Superior temporal gyrus (tissue), 1 donor: ENCODE measurements around the gene VANGL2.

Experiments used
- DNase-seq: peaks from one replicate; pipeline ENCODE4 v3.0.0-alpha.2; 2016; ENCODE audit errors: extremely low spot score

VANGL2 gene

GRCh38 chr1:160427625-160428024 lies 27.3 kb downstream of the VANGL2 start:
- DNase-seq: no peak

GRCh38 chr1:160428053-160428452 lies 27.7 kb downstream of the VANGL2 start:
- no peak for DNase-seq

- peak; percentile 73 for DNase-seq
Observed at GRCh38 chr1:160428655-160429054, 28.3 kb downstream of the VANGL2 start.

GRCh38 chr1:160429125-160429561 lies 28.8 kb downstream of the VANGL2 start:
- no peak for DNase-seq

- no peak for DNase-seq
Observed at GRCh38 chr1:160429702-160430535, 29.6 kb downstream of the VANGL2 start.

- DNase-seq: no peak
Observed at GRCh38 chr1:160431006-160431405, 30.6 kb downstream of the VANGL2 start.

GRCh38 chr1:160431571-160431970 lies 31.2 kb downstream of the VANGL2 start:
- no peak for DNase-seq

- DNase-seq: no peak
Observed at GRCh38 chr1:160432371-160432786, 32.0 kb downstream of the VANGL2 start.

- no peak for DNase-seq
Observed at GRCh38 chr1:160436966-160437365, 36.6 kb downstream of the VANGL2 start.

- no peak for DNase-seq
Observed at GRCh38 chr1:160437432-160438316, 37.3 kb downstream of the VANGL2 start.

- no peak for DNase-seq
Observed at GRCh38 chr1:160438317-160438918, 38.1 kb downstream of the VANGL2 start.

GRCh38 chr1:160438935-160439334 lies 38.6 kb downstream of the VANGL2 start:
- no peak for DNase-seq

GRCh38 chr1:160439718-160440117 lies 39.4 kb downstream of the VANGL2 start:
- no peak for DNase-seq

GRCh38 chr1:160446945-160447600 lies 46.7 kb downstream of the VANGL2 start:
- DNase-seq: no peak

GRCh38 chr1:160449494-160449893 lies 49.1 kb downstream of the VANGL2 start:
- no peak for DNase-seq

GRCh38 chr1:160451119-160451858 lies 50.9 kb downstream of the VANGL2 start:
- DNase-seq: no peak

- DNase-seq: no peak
Observed at GRCh38 chr1:160451859-160452232, 51.5 kb downstream of the VANGL2 start.

- no peak for DNase-seq
Observed at GRCh38 chr1:160453443-160453842, 53.1 kb downstream of the VANGL2 start.

GRCh38 chr1:160454371-160455152 lies 54.2 kb downstream of the VANGL2 start:
- DNase-seq: no peak

GRCh38 chr1:160455153-160455517 lies 54.8 kb downstream of the VANGL2 start:
- DNase-seq: no peak
